Endothelial cell of umbilical vein (primary cell): Measurements from ENCODE around the gene KRT37.
"Not testable (repeated sequence)": the region's sequence is repeated elsewhere in the genome, so short reads cannot be mapped to it uniquely, and the experiment has no call there.

Experiments used
- CTCF ChIP-seq, 2 donors: IDR thresholded peaks; 1 replicate in 1 of 2; 2 replicates in 1 of 2; pipeline ENCODE4 v1.5.1; 2011; ENCODE audit warnings: low read length in 2 of 2, mild to moderate bottlenecking in 2 of 2, moderate library complexity in 2 of 2, control low read depth in 1 of 2, inconsistent platforms in 1 of 2, low read depth in 1 of 2; ENCODE audit not compliant: insufficient read depth in 1 of 2; ENCODE audit errors: extremely low read depth in 1 of 2
- EZH2 ChIP-seq: IDR thresholded peaks from 2 replicates; pipeline ENCODE4 v1.6.1; 2012; ENCODE audit warnings: borderline replicate concordance, low read depth, mild to moderate bottlenecking, moderate library complexity, low read length, inconsistent platforms; ENCODE audit not compliant: severe bottlenecking
- FOS ChIP-seq: IDR thresholded peaks from 2 replicates; pipeline ENCODE4 v1.6.1; 2011; ENCODE audit warnings: mild to moderate bottlenecking, low read length, moderate library complexity, borderline replicate concordance; ENCODE audit not compliant: insufficient read depth
- GATA2 ChIP-seq: IDR thresholded peaks from 2 replicates; pipeline ENCODE4 v1.7.0; 2011; ENCODE audit warnings: low read depth, mild to moderate bottlenecking, moderate library complexity, mixed read lengths, low read length; ENCODE audit not compliant: insufficient read length, insufficient read depth
- JUN ChIP-seq: IDR thresholded peaks from 2 replicates; pipeline ENCODE4 v1.6.1; 2011; ENCODE audit warnings: borderline replicate concordance, low read depth; ENCODE audit not compliant: insufficient read length, insufficient read depth
- MAX ChIP-seq: IDR thresholded peaks from 2 replicates; pipeline ENCODE4 v1.6.1; 2011; ENCODE audit not compliant: insufficient read depth, insufficient read length
- MYC ChIP-seq: IDR thresholded peaks from one replicate; pipeline ENCODE4 v1.6.1; 2011; ENCODE audit warnings: mild to moderate bottlenecking, low read depth, low read length
- POLR2A ChIP-seq: IDR thresholded peaks from 2 replicates; pipeline ENCODE4 v1.6.1; 2012; ENCODE audit warnings: low read depth, mild to moderate bottlenecking, control low read depth, low read length
- POLR2AphosphoS5 ChIP-seq: IDR thresholded peaks from 2 replicates; pipeline ENCODE4 v1.6.1; 2012; ENCODE audit warnings: low read depth, mild to moderate bottlenecking, control low read depth, low read length, moderate library complexity; ENCODE audit not compliant: insufficient read depth

GRCh38 chr17:41380091-41380490 is 44.3 kb downstream of the KRT37 start:
- TF ChIP-seq EZH2; POLR2A; CTCF (IDR thresholded peaks at IDR 0.05; ENCODE audit: extremely low read depth in 1 of 2, insufficient read depth in 1 of 2, low read depth in 1 of 2, low read length in 2 of 2); POLR2AphosphoS5; FOS; GATA2; JUN; MYC; MAX: not testable (repeated sequence)
